B cell (primary cell): ENCODE data around the gene SMTNL2. TPM values are rescaled to one million over a fixed set of nuclear protein-coding genes. Genes with fewer than 3 reads are reported as not detected.

ENCODE experiments used
- ATAC-seq: fragments of 200-7000 bp; cut with Tn5 transposase; one replicate; pipeline ENCODE4 v1.10.0; 2021; ENCODE audit warnings: low read depth, mild to moderate bottlenecking, moderate number of reproducible peaks, moderate library complexity
- CTCF ChIA-PET: fragments of 350-600 bp; sonication (Branson Sonifier 250); formaldehyde crosslinking; loops from one replicate; lab custom pipeline; 2021; ENCODE audit warnings: antibody characterized with exemption, inconsistent platforms; lab: Charles Lee
- POLR2A ChIA-PET: fragments of 350-600 bp; sonication (Branson Sonifier 250); formaldehyde crosslinking; loops from one replicate; lab custom pipeline; 2021; ENCODE audit warnings: antibody characterized with exemption; lab: Charles Lee
- DNase-seq: peaks from one replicate; pipeline ENCODE4 v3.0.0; 2013
- H2AFZ ChIP-seq: 2 replicates; pipeline ENCODE4 v1.6.1; 2012; ENCODE audit warnings: mild to moderate bottlenecking, low read depth, low read length; ENCODE audit not compliant: insufficient read depth, poor library complexity, severe bottlenecking
- H3K27ac ChIP-seq, 2 donors: 1 replicate in 1 of 2; 2 replicates in 1 of 2; pipeline ENCODE4 v1.5.1; 2012 to 2013; ENCODE audit warnings: low read length in 2 of 2, mild to moderate bottlenecking in 2 of 2, moderate library complexity in 1 of 2
- H3K27me3 ChIP-seq, 4 experiments: fragments of 200-600 bp in 1 of 4; sonication (generic) in 1 of 4; replicated peaks in 1 of 4; 1 replicate in 2 of 4; 2 replicates in 2 of 4; pipeline versions ENCODE4 v1.6.1 to v1.7.0; 2013 to 2016; ENCODE audit warnings: low read length in 3 of 4, mild to moderate bottlenecking in 2 of 4, mixed read lengths in 1 of 4, moderate library complexity in 1 of 4; ENCODE audit not compliant: insufficient read depth in 4 of 4, control insufficient read depth in 3 of 4; ENCODE audit errors: control extremely low read depth in 1 of 4
- H3K36me3 ChIP-seq, 2 experiments: replicated peaks in 1 of 2; 1 replicate in 1 of 2; 2 replicates in 1 of 2; pipeline versions ENCODE4 v1.6.1 to v1.7.1; 2013; ENCODE audit warnings: low read length in 1 of 2; ENCODE audit not compliant: insufficient read depth in 2 of 2, control insufficient read depth in 1 of 2; ENCODE audit errors: control extremely low read depth in 1 of 2, extremely low read depth in 1 of 2
- H3K4me1 ChIP-seq, 2 donors: fragments of 200-600 bp in 1 of 2; sonication (generic) in 1 of 2; 1 replicate in 1 of 2; 2 replicates in 1 of 2; pipeline versions ENCODE4 v1.5.1 to v1.6.1; 2013 to 2017; ENCODE audit warnings: low read length in 2 of 2; ENCODE audit not compliant: control insufficient read depth in 2 of 2, insufficient read depth in 2 of 2
- H3K4me2 ChIP-seq: replicated peaks from 2 replicates; pipeline ENCODE3; 2012; ENCODE audit warnings: mild to moderate bottlenecking, low read depth, low read length; ENCODE audit not compliant: poor library complexity, severe bottlenecking
- H3K4me3 ChIP-seq, 5 experiments: fragments of 200-600 bp in 1 of 5; sonication (generic) in 1 of 5; 1 replicate in 3 of 5; 2 replicates in 2 of 5; pipeline versions ENCODE4 v1.5.1 to v1.7.0; 2011 to 2016; ENCODE audit warnings: low read length in 4 of 5, mild to moderate bottlenecking in 4 of 5, low read depth in 2 of 5, control low read depth in 1 of 5, moderate library complexity in 1 of 5; ENCODE audit not compliant: insufficient read depth in 1 of 5; ENCODE audit errors: control extremely low read depth in 1 of 5, extremely low read depth in 1 of 5
- H3K79me2 ChIP-seq: fragments of 200-600 bp; sonication (generic); one replicate; pipeline ENCODE4 v1.6.0; 2016; ENCODE audit warnings: low read length; ENCODE audit not compliant: control insufficient read depth, insufficient read depth
- H3K9ac ChIP-seq: fragments of 200-600 bp; sonication (generic); 2 replicates; pipeline ENCODE4 v1.6.1; 2017; ENCODE audit warnings: mild to moderate bottlenecking, low read length, moderate library complexity
- H3K9me3 ChIP-seq, 3 donors: one replicate each; pipeline versions ENCODE4 v1.6.1 to v1.7.1; 2013; ENCODE audit warnings: low read length in 2 of 3; ENCODE audit not compliant: control insufficient read depth in 2 of 3, insufficient read depth in 1 of 3; ENCODE audit errors: control extremely low read depth in 1 of 3
- H4K20me1 ChIP-seq: 2 replicates; pipeline ENCODE4 v1.6.0; 2012; ENCODE audit warnings: mild to moderate bottlenecking, low read length; ENCODE audit not compliant: insufficient read depth, control insufficient read depth, poor library complexity, severe bottlenecking
- H3K27ac Mint-ChIP-seq: one replicate; pipeline ENCODE4 v1.8.0; 2021; ENCODE audit warnings: mixed read lengths
- H3K27me3 Mint-ChIP-seq: one replicate; pipeline ENCODE4 v1.8.0; 2021; ENCODE audit warnings: mixed read lengths
- H3K4me1 Mint-ChIP-seq: one replicate; pipeline ENCODE4 v1.8.0; 2021; ENCODE audit warnings: mixed read lengths
- H3K4me3 Mint-ChIP-seq: one replicate; pipeline ENCODE4 v1.8.0; 2021; ENCODE audit warnings: mixed read lengths
- H3K9me3 Mint-ChIP-seq: one replicate; pipeline ENCODE4 v1.8.0; 2022; ENCODE audit warnings: mixed read lengths; ENCODE audit not compliant: insufficient read depth
- CTCF ChIP-seq: fragments of 200-600 bp; IDR thresholded peaks from one replicate; pipeline ENCODE4 v1.8.0; 2022; ENCODE audit warnings: antibody characterized with exemption, mild to moderate bottlenecking
- EZH2 ChIP-seq: IDR thresholded peaks from 2 replicates; pipeline ENCODE4 v1.6.1; 2012; ENCODE audit warnings: borderline replicate concordance, low read depth, mild to moderate bottlenecking, moderate library complexity, low read length; ENCODE audit not compliant: insufficient read depth, poor library complexity, severe bottlenecking
- WGBS: methylation state at CpG from one replicate; pipeline ENCODE4 v1.1.5; 2013; ENCODE audit warnings: missing lambda C conversion rate; ENCODE audit not compliant: insufficient coverage; 5-methylcytosine and 5-hydroxymethylcytosine counted together
- intact Hi-C: fragments of 100-400 bp; cut with micrococcal nuclease; formaldehyde crosslinking; loops from one replicate; pipeline ENCODE4 v1.10.0; 2022
- polyA plus RNA-seq: library from polyadenylated mRNA; depleted of rRNA; stranded (reverse); fragments of >200 nt; gene quantifications from 2 replicates; pipeline ENCODE4 v1.2.3, GENCODE V29; 2012
- total RNA-seq, 2 donors: library from RNA; stranded (reverse); fragments of 120-200 nt in 1 of 2; gene quantifications; 1 replicate in 1 of 2; 2 replicates in 1 of 2; pipeline versions ENCODE4 v1.2.3 to v1.2.4, GENCODE V29; 2013 to 2022

SMTNL2 gene
- total and polyA plus RNA-seq, 2 donors (not counting 1 experiment from before 2014, with no cell fraction given): not detected

DNA sequence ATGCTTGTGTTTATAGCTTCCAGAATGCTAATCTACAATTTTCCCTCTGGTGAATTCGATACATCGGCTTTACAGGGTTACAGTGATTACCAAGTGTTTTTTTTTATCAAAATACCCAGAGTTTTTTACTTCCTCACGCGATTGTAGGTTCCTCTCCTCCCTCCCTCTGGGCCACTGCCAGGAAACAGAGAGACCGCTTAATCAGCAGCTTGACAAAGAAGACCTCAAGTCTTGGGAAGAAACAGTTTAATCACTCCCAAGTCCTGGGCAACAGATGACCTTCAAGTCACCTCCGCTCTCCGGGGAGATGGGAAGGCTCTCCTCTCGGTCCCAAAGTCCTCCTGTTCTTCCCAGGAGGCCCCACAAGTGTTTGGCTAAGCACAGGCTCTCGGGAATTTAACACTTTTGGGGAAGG, 23.5 kb downstream of the SMTNL2 start:
- no peak overlapping the region for H3K4me3 ChIP-seq
- no peak overlapping the region for H3K4me2 ChIP-seq
- no peak for ATAC-seq
- H3K9me3 ChIP-seq: no peaks in the 10 kb centered on the region
- Mint-ChIP-seq H3K4me3 (no peak overlapping the region), H3K27me3 (peaks cover 44% of the 10 kb centered on the region), H3K4me1 (no peaks in the 10 kb centered on the region), H3K9me3 (no peaks in the 10 kb centered on the region), H3K27ac (no peak overlapping the region)
- no peaks in the 10 kb centered on the region for H3K4me1 ChIP-seq
- TF ChIP-seq CTCF (no peak), EZH2 (no peak)
- peaks cover 0 to 8% (median 1%) of the 10 kb centered on the region in 4 experiments for H3K27me3 ChIP-seq
- no peaks in the 10 kb centered on the region for H3K36me3 ChIP-seq
- DNase-seq: no peak
- H3K9ac ChIP-seq: no peak overlapping the region
- no peaks in the 10 kb centered on the region for H3K79me2 ChIP-seq
- H3K27ac ChIP-seq: no peak overlapping the region
- H4K20me1 ChIP-seq: no peaks in the 10 kb centered on the region
- ChIA-PET CTCF (interaction anchor here (0.6 kb wide), 2 partner anchors 8 to 99 kb away, joined by 3 read pairs; no protein-coding TSS in a partner anchor), POLR2A (no interaction called here)
- intact Hi-C loops: no loop called here
- no peak overlapping the region for H2AFZ ChIP-seq
- 6% methylated on average over 6 of the region's 9 CpGs for WGBS

DNA sequence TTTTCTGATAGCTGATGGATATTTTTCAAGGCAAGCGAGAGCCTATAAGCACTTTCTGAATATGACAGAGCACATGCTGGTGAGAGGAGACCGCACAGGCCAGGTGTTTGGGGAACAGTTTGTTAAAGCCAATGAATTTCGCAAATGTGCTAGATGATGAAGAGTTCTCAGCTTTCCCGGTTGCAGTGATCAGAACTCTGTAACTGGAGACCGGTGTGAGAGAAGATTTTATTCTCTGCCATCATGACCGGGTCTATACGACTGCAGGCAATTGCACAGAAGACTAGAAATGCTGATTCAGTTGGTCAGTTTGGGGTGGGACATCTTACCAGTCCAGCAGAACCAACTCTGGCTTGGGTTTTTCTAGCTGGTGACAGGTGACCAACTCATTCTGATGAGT, 25.4 kb downstream of the SMTNL2 start:
- POLR2A ChIA-PET: no interaction called here
- Histone ChIP-seq H3K79me2 (no peaks in the 10 kb centered on the region), H3K27me3 (peaks cover 0 to 8% (median 1%) of the 10 kb centered on the region in 4 experiments), H4K20me1 (no peaks in the 10 kb centered on the region), H3K9ac (no peak overlapping the region), H2AFZ (no peak overlapping the region), H3K36me3 (no peaks in the 10 kb centered on the region), H3K9me3 (no peaks in the 10 kb centered on the region), H3K27ac (no peak overlapping the region), H3K4me3 (no peak overlapping the region), H3K4me2 (no peak overlapping the region), H3K4me1 (no peaks in the 10 kb centered on the region)
- Mint-ChIP-seq H3K9me3 (no peaks in the 10 kb centered on the region), H3K4me1 (no peaks in the 10 kb centered on the region), H3K4me3 (no peak overlapping the region), H3K27ac (no peak overlapping the region), H3K27me3 (peaks cover 42% of the 10 kb centered on the region)
- TF ChIP-seq EZH2 (no peak), CTCF (no peak)
- CTCF ChIA-PET: interaction anchor here (2.2 kb wide), 1 partner anchor 43 kb away, joined by 8 read pairs; no protein-coding TSS in a partner anchor
- ATAC-seq (no peak), DNase-seq (no peak)
- intact Hi-C loops: no loop called here
- WGBS: 94% methylated on average over 7 of the region's 7 CpGs
